NCI-H774 (cell line): ENCODE data around the gene TLE1.
A peak's percentile ranks its signal among the peaks of the same experiment; 100 is the strongest.

Experiments used
- DNase-seq: peaks from one replicate; lab custom pipeline; 2025; lab: John Stamatoyannopoulos, UW

TLE1 gene

GRCh38 chr9:81543695-81544094, 145.7 kb downstream of the TLE1 start:
- no peak for DNase-seq

DNA sequence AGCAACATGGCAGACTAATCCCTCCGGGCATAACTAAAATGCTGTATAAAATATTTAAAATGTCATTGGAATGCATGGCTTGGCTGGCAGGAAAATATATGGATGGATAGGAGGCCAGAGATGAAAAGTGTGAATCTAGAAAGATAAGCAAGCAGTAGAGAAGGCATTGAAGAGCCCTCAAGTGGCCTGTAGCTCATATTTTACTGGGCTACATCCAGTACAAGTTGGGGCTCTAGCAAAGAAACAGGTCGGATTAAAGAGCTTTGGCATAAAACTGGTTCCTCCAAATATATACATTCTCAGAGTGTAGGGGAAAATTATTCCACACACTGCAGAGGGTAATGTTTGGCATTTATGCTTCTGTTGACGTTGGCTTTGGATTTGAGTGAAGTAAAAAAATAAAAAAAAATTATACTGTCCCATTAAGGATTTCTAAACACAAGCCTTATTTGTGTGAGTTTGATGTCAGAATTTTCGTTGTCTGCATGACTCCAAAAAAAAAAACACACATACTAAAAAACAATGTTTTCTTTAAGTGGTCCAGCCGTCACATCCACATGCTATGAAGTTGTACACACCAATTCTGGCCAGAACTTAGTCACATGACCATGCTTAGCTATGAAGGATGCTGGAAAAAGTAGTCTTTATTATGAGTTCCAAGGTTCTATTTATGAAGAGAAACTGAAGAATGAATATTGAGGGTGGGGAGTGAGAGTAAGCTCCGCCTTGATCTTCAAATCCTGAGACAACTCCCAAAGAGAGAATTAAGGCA, 147.0 kb downstream of the TLE1 start:
- no peak for DNase-seq

- DNase-seq, result no peak
Measured at GRCh38 chr9:81540142-81540710, 149.1 kb downstream of the TLE1 start.

DNA sequence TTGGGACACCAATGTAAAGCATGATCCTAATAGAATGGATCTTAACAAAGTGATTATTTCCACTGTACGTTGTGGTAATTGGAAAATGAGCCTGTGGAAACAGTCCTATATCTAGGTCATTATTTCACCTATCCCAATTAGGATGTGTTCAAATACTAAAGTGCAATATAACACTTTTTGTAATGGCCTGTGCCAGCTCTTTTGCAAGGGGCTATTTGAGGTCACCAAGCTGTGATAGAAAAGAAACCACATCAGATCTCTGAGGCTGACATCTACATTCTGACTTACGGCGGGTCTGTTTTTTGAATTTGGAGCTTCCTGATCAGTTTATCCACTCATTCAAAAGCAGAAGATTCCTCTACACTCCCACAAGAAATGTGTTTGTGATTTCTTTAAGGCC, 150.0 kb downstream of the TLE1 start:
- DNase-seq, result no peak

GRCh38 chr9:81538890-81539289, 150.5 kb downstream of the TLE1 start:
- DNase-seq, result no peak

DNA sequence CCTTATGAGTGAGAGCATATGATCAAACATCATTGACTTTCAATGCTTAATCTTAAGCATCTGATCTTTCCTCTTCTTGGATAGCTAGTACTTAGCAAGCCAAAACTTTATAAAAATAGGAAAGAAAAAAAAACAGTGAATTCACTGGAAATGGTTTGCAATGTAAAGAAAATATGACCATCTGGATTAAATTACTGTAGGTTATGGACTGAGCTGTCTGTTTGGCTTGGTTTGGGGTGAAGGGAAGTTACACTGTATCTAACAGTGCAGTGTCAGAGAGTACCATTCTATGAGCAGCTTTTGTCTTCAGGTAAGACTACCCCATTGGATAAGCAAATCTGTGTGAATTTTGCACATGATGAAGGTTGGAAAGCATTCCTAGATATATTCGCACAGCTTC, 151.4 kb downstream of the TLE1 start:
- no peak for DNase-seq

- DNase-seq, result no peak
Measured at GRCh38 chr9:81536242-81537025, 152.9 kb downstream of the TLE1 start.

- DNase-seq, result peak; percentile 39
Measured at GRCh38 chr9:81535542-81536241, 153.7 kb downstream of the TLE1 start.

- no peak for DNase-seq
Measured at GRCh38 chr9:81534138-81534875, 155.0 kb downstream of the TLE1 start.
